GM21717 (cell line): ENCODE data around the gene MXRA8.

Source experiments
- ATAC-seq: cut with Tn5 transposase; IDR thresholded peaks from one replicate; pipeline ENCODE4 v1.9.1; 2021; ENCODE audit warnings: mild to moderate bottlenecking, moderate library complexity; ENCODE audit not compliant: unreplicated experiment

The MXRA8 gene

DNA sequence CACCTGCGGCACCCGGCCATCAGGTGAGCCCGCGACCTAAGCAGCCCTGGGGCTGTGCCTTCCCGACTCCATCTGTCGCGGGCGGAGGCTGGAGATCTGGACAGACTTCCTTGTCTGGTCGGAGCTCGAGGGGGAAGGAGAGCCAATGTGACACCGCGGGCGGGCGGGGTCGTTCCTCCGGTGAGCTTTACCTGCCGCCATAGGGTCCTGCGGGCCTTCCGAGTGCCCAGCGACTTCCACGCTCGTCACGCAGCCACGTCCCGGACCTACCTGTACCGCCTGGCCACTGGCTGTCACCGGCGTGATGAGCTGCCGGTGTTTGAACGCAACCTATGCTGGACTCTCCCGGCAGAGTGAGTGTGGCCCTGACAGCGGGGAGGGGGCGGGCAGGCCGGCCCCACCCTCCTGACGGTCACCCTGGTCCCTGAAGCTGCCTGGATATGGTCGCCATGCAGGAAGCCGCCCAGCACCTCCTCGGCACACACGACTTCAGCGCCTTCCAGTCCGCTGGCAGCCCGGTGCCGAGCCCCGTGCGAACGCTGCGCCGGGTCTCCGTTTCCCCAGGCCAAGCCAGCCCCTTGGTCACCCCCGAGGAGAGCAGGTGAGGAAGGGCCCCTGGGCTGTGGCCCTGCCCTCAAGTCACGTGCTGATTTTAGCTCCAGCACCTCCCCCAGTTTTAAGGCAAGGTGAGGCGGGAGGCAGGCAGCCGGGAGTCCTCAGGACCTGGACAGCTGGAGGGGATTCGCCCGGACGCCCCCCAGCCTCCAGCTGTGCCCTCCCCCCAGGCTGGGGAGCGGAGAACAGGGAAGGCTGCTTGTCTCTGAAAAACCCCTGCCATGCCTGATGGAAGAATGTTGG lies 48.9 kb downstream of the MXRA8 start:
- ATAC-seq = no peak

DNA sequence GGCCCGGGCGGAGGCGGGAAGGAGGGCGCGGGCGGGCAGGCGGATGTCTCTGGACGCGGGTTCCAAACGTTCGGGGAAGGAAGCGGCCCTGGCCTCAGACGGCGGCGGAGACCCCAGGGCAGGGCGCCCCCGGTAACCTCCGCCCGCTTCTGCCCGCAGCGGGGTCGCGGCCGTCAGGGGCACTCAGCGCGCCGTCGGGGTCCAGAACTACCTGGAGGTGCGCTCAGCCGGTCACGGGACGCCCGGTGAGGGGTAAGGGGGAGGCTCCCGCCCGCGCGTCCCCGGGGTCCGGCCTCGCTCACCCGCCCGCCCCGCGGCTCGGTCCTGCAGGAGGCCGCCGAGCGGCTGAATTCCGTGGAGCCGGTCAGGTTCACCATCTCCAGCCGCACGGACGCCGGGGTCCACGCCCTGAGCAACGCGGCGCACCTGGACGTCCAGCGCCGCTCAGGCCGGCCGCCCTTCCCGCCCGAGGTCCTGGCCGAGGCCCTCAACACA lies 49.6 kb downstream of the MXRA8 start:
- ATAC-seq = peak; percentile 4

- ATAC-seq = peak; percentile 38
These were observed 50.2 kb downstream of the MXRA8 start, which contains the start of the genes ACAP3 and PUSL1 for GRCh38 chr1:1307923-1308755. ACAP3 (minus strand) TSS chr1:1307930; CDS start chr1:1307815, 115 bp downstream. PUSL1 (plus strand) TSS chr1:1308597; CDS start chr1:1308644, 47 bp downstream.

DNA sequence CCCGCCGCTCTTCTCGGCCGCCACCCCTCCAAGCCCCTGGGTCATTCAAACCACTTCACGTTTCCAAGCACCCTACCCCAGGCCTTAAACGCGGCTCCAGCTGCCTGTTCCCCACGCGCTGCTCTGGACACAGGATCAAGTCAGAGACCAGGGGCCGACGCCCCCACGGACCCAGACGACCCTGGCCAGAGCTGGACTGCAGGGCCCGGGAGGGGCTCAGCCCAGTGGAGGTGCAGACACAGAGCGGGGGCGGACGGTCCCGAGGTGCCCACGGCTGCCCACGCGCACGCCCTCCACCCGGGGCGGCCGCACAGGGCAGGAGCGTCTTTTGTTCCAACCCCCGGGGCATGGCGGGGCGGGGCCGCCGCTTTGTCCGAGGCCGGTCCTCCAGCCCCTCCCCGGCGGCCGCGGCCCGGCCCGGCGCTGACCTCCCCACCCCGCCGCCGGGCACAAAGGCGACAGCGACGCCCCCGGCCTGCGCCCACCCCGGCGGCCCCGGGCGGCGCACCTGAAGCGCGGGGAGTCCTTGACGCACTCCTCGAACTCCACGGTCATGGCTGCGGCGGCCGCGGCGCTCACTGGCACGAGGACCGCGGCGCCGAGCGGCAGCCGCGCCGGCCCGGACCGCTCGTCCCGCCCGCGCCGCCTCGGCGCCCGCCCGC lies 51.0 kb downstream of the MXRA8 start:
- peak; percentile 3 for ATAC-seq

- no peak for ATAC-seq
These were observed 51.6 kb downstream of the MXRA8 start for GRCh38 chr1:1306661-1307260.

DNA sequence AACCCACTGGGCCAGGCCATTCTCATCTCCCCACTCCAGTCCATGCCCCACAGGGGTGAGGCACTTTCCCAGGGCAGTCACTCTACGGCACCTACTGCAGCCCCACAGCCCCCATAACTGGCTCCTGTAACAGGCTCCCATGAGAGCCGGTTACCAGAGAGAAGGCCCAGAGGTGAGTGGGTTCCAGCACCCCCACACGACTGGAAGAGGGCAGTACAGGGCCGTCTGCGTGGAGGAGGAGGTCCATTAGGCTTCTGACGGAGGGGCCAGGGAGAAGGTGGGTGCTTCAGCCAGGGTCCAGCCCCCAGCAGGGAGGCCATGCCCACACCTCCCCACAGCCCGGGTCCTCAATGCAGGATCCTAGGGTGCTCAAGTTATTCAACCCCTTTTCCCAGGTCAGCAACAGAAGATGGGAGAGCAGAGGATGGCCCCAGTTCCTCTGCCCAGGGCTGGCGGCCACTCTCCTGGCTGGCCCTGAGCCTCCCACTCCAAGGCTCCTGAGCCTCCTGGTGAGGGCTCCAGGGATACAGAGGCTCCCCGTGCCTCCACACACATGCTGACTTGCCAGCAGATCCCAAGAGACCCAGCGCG lies 52.2 kb downstream of the MXRA8 start:
- no peak for ATAC-seq

DNA sequence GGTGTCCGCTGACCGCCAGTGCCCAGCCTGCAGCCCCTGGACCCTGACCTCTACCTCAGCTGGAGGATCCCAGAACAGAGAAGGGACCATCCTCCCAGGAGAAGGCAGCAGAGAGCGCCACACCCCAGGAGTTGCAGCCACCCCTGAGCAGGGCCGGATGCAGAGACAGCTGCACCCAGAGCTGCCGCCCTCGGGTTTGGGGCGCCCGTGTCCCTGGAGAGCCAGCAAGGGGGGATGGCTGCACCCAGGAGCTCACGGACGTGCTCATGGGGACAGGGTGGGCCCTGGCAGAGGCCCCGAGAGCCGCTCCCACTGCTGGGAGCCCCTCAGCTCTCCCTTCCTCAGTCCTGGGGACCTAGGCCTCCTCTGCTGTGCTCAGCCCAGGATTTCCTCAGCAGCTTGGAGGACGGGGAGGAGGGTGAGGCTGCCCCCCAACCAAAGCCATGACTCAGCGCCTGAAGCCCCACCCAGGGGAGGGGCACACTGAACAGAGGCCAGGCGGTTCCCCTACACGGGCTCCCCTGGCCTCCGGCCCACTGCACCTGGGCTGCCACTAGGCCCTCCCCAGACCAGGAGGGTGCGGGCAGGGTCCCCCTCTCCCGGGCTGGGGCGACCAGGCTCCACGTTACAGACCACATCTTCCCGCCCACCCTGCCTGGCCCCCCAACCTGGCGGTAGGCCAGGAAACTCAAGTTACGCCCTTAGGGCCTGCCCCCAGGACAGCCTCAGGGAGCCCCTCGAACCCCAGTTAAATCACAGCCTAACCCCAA lies 52.9 kb downstream of the MXRA8 start:
- no peak for ATAC-seq

GRCh38 chr1:1304331-1305299 lies 53.7 kb downstream of the MXRA8 start:
- ATAC-seq = no peak

DNA sequence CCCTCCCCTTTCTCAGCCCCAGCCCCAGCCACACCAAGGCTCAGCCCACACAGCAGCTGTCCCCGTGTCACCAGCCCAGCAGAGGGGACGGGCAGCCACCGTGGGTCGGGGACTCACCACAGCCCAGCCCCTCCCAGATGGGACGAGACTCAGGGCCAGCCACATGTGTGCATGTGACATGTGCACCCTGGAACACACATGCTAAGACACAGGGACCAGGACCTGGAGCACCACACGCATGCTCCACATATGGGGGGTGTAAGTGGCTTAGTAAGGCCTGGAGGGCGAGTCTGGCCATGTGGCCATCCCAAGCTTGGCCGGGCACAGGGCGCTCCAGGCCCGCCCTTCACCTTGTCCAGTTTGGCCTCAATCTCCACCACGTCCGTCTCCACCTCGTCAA lies 54.6 kb downstream of the MXRA8 start:
- no peak for ATAC-seq

- ATAC-seq = no peak
These were observed 55.3 kb downstream of the MXRA8 start for GRCh38 chr1:1302951-1303509.
